Osteoblast (primary cell): Measurements from ENCODE around the gene GDA. TPM values are rescaled to one million over a fixed set of nuclear protein-coding genes. Genes with fewer than 3 reads are reported as not detected.

Experiments
- DNase-seq: peaks from one replicate; pipeline ENCODE4 v3.0.0; 2011; ENCODE audit warnings: low spot score, mixed read lengths; ENCODE audit not compliant: insufficient read length; ENCODE audit errors: missing footprints
- H2AFZ ChIP-seq: 2 replicates; pipeline ENCODE4 v1.6.0; 2011; ENCODE audit warnings: mild to moderate bottlenecking, low read length
- H3K27ac ChIP-seq: 2 replicates; pipeline ENCODE4 v1.5.1; 2011; ENCODE audit warnings: mild to moderate bottlenecking, low read depth, low read length, moderate library complexity
- H3K27me3 ChIP-seq: 2 replicates; pipeline ENCODE4 v1.6.0; 2012; ENCODE audit warnings: mild to moderate bottlenecking, control low read depth, inconsistent platforms, low read length, moderate library complexity; ENCODE audit not compliant: insufficient read depth
- H3K36me3 ChIP-seq: 2 replicates; pipeline ENCODE4 v1.5.1; 2011; ENCODE audit warnings: mild to moderate bottlenecking, low read length, control low read depth, moderate library complexity; ENCODE audit not compliant: insufficient read depth
- H3K4me1 ChIP-seq: 2 replicates; pipeline ENCODE4 v1.5.1; 2011; ENCODE audit warnings: mild to moderate bottlenecking, low read length, control low read depth, moderate library complexity; ENCODE audit not compliant: insufficient read depth
- H3K4me2 ChIP-seq: 2 replicates; pipeline ENCODE4 v1.6.0; 2011; ENCODE audit warnings: mild to moderate bottlenecking, low read length; ENCODE audit not compliant: insufficient read depth
- H3K4me3 ChIP-seq: fragments of 200-600 bp; sonication (generic); 3 replicates; pipeline ENCODE4 v1.5.1; 2012; ENCODE audit warnings: mild to moderate bottlenecking, low read length, inconsistent platforms; ENCODE audit not compliant: insufficient read depth
- H3K79me2 ChIP-seq: 2 replicates; pipeline ENCODE4 v1.6.0; 2012; ENCODE audit warnings: mild to moderate bottlenecking, low read length, control low read depth, inconsistent platforms; ENCODE audit not compliant: insufficient read depth
- H3K9me3 ChIP-seq: 2 replicates; pipeline ENCODE4 v1.5.1; 2011; ENCODE audit warnings: low read depth, low read length, control low read depth
- H4K20me1 ChIP-seq: 2 replicates; pipeline ENCODE4 v1.6.0; 2012; ENCODE audit warnings: mild to moderate bottlenecking, low read length, control low read depth; ENCODE audit not compliant: insufficient read depth
- CTCF ChIP-seq: IDR thresholded peaks from 2 replicates; pipeline ENCODE4 v1.5.1; 2011; ENCODE audit warnings: mild to moderate bottlenecking, low read depth, low read length, moderate library complexity; ENCODE audit errors: extremely low read depth
- total RNA-seq: library from RNA; depleted of rRNA; stranded (reverse); fragments of >200 nt; gene quantifications from 2 replicates; pipeline ENCODE4 v1.2.3, GENCODE V29; 2012

Gene GDA
- total RNA-seq, 1 donor: not detected

DNA sequence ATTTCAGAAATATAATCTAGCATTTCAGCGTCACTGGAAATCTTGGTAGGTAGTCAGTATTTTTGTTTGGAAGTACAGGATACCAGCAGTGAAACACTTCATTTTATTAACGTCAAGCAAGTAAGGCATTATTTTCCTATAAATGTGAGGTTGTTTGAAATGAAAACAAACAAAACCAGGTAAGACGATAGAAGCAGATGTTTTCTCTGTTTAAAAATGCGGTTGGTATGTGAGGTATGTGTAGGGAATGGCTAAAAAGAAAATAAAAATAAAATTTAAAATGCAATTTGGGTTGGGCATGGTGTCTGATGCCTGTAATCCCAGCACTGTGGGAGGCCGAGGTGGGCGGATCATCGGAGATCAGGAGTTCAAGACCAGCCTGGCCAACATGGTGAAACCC is 16.1 kb downstream of the GDA start:
- Histone ChIP-seq H3K4me1 (no peaks in the 10 kb centered on the region), H3K4me3 (no peak overlapping the region), H3K79me2 (no peaks in the 10 kb centered on the region), H3K36me3 (no peaks in the 10 kb centered on the region), H2AFZ (no peak overlapping the region), H3K27me3 (no peaks in the 10 kb centered on the region), H3K9me3 (no peaks in the 10 kb centered on the region), H3K27ac (no peak overlapping the region), H4K20me1 (no peaks in the 10 kb centered on the region), H3K4me2 (no peak overlapping the region)
- TF ChIP-seq CTCF: no peak
- DNase-seq: no peak

DNA sequence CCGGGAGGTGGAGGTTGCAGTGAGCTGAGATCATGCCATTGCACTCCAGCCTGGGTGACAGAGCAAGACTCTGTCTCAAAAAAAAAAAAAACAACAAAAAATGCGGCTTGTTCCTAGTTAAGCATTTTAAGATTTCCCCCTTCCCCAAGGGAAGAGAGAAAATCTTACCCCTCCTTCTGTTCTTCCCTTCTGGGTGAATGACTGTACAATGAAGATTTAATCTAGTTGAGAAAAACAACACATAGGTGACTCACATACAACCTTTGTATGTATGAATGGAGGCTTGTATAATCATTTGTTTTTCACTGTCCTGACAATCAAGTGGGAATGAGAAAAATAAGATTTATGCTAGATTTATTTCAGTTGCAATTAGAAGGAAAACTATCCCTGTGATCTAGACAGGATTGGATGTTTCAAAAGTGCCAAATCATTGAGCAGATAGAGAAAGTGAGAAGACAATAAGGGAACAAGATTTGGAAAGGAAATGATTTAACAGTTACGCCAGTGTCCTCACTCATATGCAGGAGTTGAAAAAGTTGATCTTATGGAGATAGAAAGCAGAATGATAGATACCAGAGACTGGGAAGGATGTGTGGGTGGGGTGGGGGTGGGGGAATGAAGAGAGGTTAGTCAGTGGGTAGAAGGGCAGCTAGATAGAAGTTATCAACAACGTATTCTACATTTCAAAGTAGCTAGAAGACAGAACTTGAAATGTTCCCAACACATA is 16.7 kb downstream of the GDA start:
- H3K36me3 ChIP-seq: no peaks in the 10 kb centered on the region
- no peaks in the 10 kb centered on the region for H3K4me1 ChIP-seq
- no peak overlapping the region for H3K27ac ChIP-seq

DNA sequence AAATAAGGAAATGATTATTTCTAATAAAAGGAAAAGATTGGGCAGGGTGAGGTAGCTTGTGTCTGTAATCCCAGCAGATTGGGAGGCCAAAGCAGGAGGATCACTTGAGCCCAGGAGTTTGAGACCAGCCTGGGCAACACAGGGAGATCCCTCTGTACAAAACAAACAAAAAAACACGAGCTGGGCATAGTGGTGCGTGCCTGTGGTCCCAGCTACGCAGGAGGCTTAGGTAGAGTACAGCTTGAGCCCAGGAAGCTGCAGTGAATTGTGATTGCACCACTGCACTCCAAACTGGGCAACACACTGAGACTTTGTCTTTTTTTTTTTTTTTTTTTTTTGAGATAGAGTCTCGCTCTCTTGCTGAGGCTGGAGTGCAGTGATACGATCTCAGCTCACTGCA is 18.8 kb downstream of the GDA start:
- H3K4me2 ChIP-seq: no peak overlapping the region
- no peak for DNase-seq
- no peaks in the 10 kb centered on the region for H3K36me3 ChIP-seq
- H2AFZ ChIP-seq: no peak overlapping the region
- H4K20me1 ChIP-seq: no peaks in the 10 kb centered on the region
- no peaks in the 10 kb centered on the region for H3K79me2 ChIP-seq
- no peak overlapping the region for H3K4me3 ChIP-seq
- TF ChIP-seq CTCF: no peak
- H3K9me3 ChIP-seq: no peaks in the 10 kb centered on the region
- no peak overlapping the region for H3K27ac ChIP-seq
- no peaks in the 10 kb centered on the region for H3K4me1 ChIP-seq
- H3K27me3 ChIP-seq: no peaks in the 10 kb centered on the region

More for the DNA sequence above, 16.7 kb downstream of the GDA start:
- no peak for DNase-seq
- Histone ChIP-seq H3K4me3 (no peak overlapping the region), H4K20me1 (no peaks in the 10 kb centered on the region), H2AFZ (no peak overlapping the region), H3K9me3 (no peaks in the 10 kb centered on the region), H3K27me3 (no peaks in the 10 kb centered on the region), H3K4me2 (no peak overlapping the region), H3K79me2 (no peaks in the 10 kb centered on the region)
- TF ChIP-seq CTCF: no peak

DNA sequence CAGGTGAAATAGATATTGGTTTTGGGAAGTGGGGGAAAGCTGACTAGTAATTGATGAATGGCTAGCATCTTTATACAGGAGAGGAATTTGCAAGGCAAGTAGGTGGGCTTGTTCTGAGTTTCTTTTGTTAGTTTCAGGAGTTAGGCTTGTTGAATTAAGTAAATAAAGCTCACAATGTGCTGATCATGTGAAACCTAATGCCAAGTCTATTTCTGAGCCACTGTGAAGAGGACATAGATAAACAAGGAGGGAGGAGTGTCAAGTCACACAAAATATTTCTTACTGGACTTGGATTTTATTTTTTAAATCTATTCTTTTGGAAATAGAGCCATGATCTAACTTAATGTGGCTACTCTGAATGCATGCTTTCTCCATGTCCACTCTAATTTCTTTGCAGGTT is 19.9 kb downstream of the GDA start:
- no peak for DNase-seq
- Histone ChIP-seq H3K79me2 (no peaks in the 10 kb centered on the region), H3K4me1 (no peaks in the 10 kb centered on the region), H4K20me1 (no peaks in the 10 kb centered on the region), H3K27ac (no peak overlapping the region), H3K36me3 (no peaks in the 10 kb centered on the region), H3K4me2 (no peak overlapping the region), H3K27me3 (no peaks in the 10 kb centered on the region), H3K4me3 (no peak overlapping the region), H2AFZ (no peak overlapping the region), H3K9me3 (no peaks in the 10 kb centered on the region)
- TF ChIP-seq CTCF: no peak
